G401 (cell line): ENCODE measurements around the gene NRTN. TPM values are rescaled to one million over a fixed set of nuclear protein-coding genes. Genes with fewer than 3 reads are reported as not detected.

Experiments used
- DNase-seq: peaks from one replicate; pipeline ENCODE4 v3.0.0-alpha.2; 2015; ENCODE audit warnings: low spot score
- in situ Hi-C: cut with HindIII; loops from 2 replicates; pipeline ENCODE4 v1.10.0; 2016; ENCODE audit warnings: low sequenced_read_pairs, mixed read lengths
- total RNA-seq: library from RNA; depleted of rRNA; stranded (reverse); fragments of >200 nt; shearing (Covaris generic); gene quantifications from 2 replicates; pipeline ENCODE4 v1.2.3, GENCODE V29; 2014

NRTN gene
- total RNA-seq, 1 experiment from 2014 or later = 8.3 TPM

GRCh38 chr19:5789351-5789761 lies 15.5 kb upstream of the NRTN start:
- in situ Hi-C loops = no loop called here
- no peak for DNase-seq

- in situ Hi-C loops = no loop called here
- no peak for DNase-seq
Observed at GRCh38 chr19:5789886-5790558, 14.8 kb upstream of the NRTN start.

- peak; percentile 99 for DNase-seq
- in situ Hi-C loops = no loop called here
Observed at GRCh38 chr19:5790559-5791520, 14.0 kb upstream of the NRTN start, which contains the start of gene DUS3L. TSS of gene DUS3L (minus strand) at chr19:5791163. CDS start at chr19:5791141, 22 bp downstream.

GRCh38 chr19:5792224-5792623 lies 12.6 kb upstream of the NRTN start:
- in situ Hi-C loops = no loop called here
- DNase-seq = no peak

- in situ Hi-C loops = no loop called here
- no peak for DNase-seq
Observed at GRCh38 chr19:5793188-5793587, 11.7 kb upstream of the NRTN start.

- in situ Hi-C loops = no loop called here
- DNase-seq = no peak
Observed at GRCh38 chr19:5795382-5795919, 9.4 kb upstream of the NRTN start.

- DNase-seq = no peak
- in situ Hi-C loops = no loop called here
Observed at GRCh38 chr19:5798244-5798643, 6.6 kb upstream of the NRTN start.

GRCh38 chr19:5799247-5800241 lies 5.3 kb upstream of the NRTN start:
- in situ Hi-C loops = loop anchor here (10.0 kb wide), 1 partner anchor 135 kb away; no protein-coding TSS in a partner anchor
- DNase-seq = no peak

- no peak for DNase-seq
- in situ Hi-C loops = loop anchor here (10.0 kb wide), 1 partner anchor 134 kb away; no protein-coding TSS in a partner anchor
Observed at GRCh38 chr19:5800361-5801270, 4.3 kb upstream of the NRTN start.

- peak; percentile 71 for DNase-seq
- in situ Hi-C loops = loop anchor here (10.0 kb wide), 1 partner anchor 133 kb away; no protein-coding TSS in a partner anchor
Observed at GRCh38 chr19:5801796-5802619, 2.9 kb upstream of the NRTN start.

- no peak for DNase-seq
- in situ Hi-C loops = loop anchor here (10.0 kb wide), 1 partner anchor 131 kb away; no protein-coding TSS in a partner anchor
Observed at GRCh38 chr19:5803441-5803751, 1.5 kb upstream of the NRTN start.

GRCh38 chr19:5803752-5804515 lies 933 bp upstream of the NRTN start:
- in situ Hi-C loops = loop anchor here (10.0 kb wide), 1 partner anchor 131 kb away; no protein-coding TSS in a partner anchor
- peak; percentile 53 for DNase-seq

- peak; percentile 35 for DNase-seq
- in situ Hi-C loops = loop anchor here (10.0 kb wide), 1 partner anchor 129 kb away; no protein-coding TSS in a partner anchor
Observed at GRCh38 chr19:5805462-5806132, 730 bp downstream of the NRTN start.

- in situ Hi-C loops = loop anchor here (10.0 kb wide), 1 partner anchor 129 kb away; no protein-coding TSS in a partner anchor
Observed at GRCh38 chr19:5806133-5806489, 1.2 kb downstream of the NRTN start.

GRCh38 chr19:5806905-5807304 lies 2.0 kb downstream of the NRTN start:
- DNase-seq = no peak
- in situ Hi-C loops = loop anchor here (10.0 kb wide), 1 partner anchor 128 kb away; no protein-coding TSS in a partner anchor

More at GRCh38 chr19:5806133-5806489, 1.2 kb downstream of the NRTN start:
- DNase-seq = no peak
